Hepatic stellate cell (primary cell): ENCODE measurements around the gene GALNT10.

ENCODE experiments used
- DNase-seq: peaks from one replicate; pipeline ENCODE4 v3.0.0; 2011; ENCODE audit warnings: low spot score

Gene GALNT10

DNA sequence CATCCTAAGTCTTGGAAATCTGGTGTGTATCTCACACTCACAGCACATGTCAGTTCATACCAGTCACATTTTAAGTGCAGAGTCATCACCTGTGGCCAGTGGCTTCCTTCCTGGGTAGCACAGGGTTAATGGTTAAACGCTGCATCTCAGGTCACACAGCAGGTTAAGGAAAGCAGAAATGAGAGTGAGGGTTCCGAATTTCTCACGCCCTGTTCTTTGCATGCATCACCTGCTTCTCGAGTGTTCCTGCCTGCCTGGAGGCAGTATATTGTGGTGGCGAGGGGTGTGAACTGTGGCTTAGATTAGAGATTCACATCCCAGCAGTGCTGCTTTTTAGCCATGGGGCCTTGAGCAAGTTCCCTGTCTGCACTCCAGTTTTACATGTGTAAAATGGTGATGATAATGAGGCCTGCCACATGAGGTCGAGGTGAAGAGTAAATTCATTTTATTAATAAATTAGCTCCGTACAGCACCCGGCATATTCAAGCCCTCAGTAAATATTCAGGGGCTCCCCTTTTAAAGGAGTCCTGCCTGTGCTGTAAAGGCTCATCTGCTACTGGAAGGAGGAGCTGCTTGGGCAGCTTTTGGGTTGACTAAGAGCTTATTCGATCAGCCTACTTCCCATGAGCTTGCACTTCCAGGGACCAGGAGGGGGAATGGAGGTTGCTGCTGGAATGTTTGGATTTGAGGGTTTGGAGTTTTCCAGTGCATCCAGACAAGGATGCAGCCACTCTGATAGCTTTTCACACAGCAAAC is 194.1 kb downstream of the GALNT10 start:
- DNase-seq: no peak

DNA sequence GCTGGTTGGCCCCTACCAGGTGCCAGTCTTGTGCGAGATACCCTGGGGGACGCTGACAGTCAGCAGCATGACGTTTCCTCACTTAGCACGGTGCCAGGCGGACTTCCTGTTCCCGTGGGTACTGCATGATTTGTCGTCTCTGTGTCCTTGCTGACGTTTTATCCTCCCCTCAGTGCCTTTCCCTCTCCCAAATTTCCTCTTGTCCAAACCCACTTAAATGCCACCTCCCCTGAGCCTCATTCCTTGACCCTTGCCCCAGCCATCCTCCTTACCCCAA is 194.6 kb downstream of the GALNT10 start:
- DNase-seq: no peak

DNA sequence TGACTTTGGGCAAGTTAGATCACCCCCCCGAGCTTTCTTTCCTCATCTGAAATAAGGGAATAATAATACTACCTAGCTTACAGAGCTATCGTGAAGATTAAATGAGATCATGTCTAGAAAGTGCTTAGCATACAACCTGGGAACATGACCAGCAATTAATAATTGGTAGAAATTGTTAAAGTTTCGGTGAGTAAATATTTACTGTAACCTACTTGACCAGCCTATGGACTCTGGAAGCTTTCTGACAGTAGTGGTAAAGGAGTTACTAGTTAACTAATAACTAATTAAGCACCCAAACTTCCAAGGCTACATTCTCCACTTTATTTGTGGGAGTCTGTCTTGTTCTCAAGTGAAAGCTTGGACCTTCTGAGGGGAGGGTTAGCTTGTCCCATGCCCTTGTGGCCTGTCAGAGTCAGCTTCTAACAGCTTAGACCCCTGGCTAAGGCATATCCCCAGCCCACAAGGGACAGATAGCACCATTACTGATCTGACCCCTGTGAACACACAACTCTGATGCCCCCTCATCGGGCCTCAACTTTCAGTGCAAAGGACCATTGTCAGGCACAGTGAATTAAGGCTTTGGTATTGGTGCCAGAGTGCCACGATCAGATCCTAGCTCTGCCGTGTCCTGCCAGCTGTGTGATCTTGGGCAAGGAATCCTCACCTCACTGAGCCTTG is 196.6 kb downstream of the GALNT10 start:
- DNase-seq: no peak

DNA sequence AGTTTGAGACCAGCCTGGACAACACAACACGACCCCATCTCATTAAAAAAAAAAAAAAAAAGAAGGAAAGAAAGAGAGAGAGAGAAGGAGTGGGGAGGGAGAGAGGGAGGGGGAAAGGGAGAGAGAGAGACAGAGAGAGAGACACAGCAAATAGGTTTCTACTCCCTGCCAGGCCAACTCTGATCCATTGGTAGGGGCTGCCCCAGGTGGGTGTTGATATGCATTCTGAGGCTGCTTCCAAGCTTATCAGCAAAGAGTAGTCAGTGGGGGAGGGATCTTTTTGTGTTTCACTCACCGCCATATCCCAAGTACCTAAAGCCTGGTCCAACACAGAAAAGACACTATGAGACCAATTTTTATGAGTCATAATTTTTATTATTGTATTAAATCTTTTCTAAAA is 198.3 kb downstream of the GALNT10 start:
- DNase-seq: no peak

DNA sequence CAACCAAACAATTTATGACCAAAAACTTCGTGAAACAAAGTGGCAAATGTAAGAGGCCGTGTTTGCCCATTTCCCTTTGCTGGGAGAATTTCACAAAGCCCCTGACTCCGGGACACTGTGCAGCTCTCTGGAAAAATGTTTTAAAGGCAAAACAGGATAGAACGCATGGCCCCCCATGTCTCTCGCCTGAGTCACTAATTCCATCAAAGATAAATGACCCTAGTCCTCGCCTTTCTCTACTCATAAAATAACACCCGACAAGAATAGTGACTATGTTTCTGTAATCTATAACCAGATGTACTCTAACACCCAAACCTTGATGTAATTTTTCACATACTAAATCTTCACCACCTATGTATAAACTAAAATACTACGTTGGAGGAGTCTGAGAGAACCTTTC is 199.6 kb downstream of the GALNT10 start:
- peak; percentile 28 for DNase-seq

DNA sequence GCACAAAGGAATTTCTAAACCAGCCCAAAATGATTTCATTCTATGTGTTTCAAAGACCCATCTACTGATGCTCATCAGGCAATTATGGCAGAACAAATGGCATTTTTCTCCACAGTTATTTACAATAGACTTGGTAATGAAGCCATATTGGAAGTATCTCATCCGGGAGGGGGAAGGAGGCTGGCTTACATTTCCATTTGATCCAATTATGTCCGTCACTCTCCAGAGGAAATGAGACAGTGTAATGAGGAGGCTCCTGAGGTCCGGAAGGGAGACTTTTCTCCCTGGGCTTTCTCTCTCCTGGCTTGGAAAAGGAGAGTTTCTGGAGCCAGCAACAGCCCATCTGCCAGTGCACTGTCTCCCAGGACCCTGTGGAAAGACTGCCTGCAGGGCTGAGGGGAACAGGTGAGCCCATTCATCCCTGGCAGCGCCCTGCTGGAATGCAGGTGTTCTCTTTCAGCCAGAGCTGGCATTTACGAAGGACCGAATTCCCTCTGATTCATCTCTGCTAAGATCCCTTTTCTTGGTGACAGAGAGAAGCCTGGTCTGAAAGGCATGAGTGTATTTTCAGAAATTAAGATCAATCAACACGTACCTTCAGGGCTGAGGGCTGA is 200.3 kb downstream of the GALNT10 start:
- DNase-seq: no peak

DNA sequence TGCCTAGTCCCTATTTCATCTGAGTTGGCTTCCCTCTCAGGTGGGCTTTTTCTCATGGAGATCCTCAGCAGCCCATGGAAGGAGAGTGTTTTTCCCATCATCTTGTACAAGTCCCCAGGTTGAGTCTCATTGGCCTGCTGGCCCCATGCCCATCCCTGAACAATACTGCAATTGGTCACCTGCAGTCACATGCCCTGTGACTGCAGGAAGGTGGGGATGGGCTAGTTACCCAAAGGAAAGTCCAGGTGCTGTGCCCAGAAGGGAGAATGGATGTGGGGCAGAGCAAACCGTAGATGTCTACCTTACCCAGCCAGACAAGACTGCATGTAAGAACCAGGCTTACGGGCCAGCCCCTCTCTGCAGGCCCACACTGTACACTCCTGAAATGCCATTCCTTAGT is 201.3 kb downstream of the GALNT10 start:
- DNase-seq: no peak

DNA sequence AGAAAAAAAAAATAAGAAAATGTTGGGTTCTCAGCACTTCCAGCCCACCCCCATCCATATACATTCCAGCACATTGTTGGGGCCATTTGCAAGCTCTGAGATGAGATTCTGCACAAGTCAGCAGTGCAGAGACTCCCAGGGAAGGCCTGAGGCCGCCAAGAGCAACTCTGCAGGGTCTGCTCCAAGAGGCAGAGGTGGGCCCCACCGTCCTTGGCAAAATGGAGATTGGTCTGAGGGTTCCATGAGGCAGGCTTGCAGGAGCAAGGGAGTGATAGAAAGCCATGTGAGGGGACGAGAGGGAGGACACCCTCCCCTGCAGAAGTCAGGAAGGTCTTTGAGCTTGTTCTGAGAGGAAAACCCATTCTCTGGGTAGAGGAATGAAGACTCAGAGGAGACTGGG is 203.3 kb downstream of the GALNT10 start:
- DNase-seq: no peak

DNA sequence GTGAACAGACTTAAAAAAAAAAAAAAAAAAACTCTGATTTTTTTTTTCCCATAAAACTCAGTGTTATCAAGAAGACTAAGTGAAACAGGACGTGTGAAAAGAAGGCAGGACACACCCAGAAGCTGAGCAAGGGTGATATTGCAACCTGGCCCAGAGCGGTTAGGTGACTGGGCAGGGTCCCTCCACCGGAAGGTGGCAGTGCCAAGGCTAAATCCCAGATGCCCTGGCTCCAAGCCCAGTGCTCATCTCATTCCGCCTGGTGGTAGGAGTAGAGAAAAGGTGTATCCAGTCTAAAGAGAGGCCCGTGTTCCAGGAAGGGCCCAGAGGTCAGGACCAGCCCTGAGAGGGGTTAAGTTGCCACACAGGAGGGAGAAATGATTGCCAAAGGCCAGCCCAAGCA is 203.8 kb downstream of the GALNT10 start:
- no peak for DNase-seq

DNA sequence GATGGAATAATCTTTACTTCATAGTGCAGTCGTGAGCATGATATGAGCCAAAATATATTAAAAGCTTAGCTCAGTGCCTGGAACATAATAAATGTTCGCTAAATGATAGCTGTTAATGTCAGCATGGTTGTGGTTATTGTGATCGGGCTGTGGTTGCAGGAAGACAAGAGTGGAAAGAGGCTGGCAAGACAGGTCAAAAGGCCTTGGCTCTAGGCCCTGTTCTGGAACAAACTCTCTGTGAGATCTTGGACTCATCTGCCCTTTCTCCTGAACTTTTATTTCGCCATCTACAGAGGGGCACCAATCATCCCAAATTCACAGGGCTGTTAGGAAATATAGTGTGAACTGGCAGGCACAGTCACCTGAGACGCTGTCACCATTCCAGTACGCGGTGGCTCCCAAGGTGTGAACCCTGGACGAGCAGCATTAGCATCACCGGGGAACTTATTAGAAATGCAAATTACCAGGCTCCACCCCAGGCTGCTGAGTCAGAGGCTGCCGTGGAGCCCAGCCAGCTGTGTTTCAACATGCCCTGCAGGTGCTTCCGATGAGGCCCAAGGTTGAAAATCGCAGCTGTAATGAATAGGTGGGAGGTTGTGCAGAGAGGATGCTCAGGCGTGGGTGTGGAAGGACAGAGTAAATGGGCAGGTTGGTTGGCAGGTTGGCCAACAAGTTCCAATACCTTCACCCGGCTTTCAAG is 205.0 kb downstream of the GALNT10 start:
- no peak for DNase-seq

DNA sequence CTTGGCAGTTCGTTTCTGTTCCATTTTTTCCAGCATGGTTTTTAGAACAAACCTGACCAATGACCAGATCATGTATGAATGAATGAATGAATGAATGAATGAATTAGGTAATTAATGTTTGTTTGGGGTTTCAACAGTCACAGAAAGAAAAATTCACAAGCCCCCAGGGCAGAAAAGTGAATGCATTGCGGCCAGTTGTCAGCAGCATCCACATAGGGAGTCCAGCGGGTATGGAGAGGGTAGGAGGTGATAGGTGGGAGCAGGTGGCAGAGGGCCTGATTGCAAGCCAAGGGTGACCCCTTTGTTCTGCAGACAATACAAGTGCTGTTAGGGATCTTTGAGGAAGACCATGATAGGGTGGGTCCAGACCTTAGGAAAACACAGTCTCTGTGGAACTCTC is 205.6 kb downstream of the GALNT10 start:
- no peak for DNase-seq

DNA sequence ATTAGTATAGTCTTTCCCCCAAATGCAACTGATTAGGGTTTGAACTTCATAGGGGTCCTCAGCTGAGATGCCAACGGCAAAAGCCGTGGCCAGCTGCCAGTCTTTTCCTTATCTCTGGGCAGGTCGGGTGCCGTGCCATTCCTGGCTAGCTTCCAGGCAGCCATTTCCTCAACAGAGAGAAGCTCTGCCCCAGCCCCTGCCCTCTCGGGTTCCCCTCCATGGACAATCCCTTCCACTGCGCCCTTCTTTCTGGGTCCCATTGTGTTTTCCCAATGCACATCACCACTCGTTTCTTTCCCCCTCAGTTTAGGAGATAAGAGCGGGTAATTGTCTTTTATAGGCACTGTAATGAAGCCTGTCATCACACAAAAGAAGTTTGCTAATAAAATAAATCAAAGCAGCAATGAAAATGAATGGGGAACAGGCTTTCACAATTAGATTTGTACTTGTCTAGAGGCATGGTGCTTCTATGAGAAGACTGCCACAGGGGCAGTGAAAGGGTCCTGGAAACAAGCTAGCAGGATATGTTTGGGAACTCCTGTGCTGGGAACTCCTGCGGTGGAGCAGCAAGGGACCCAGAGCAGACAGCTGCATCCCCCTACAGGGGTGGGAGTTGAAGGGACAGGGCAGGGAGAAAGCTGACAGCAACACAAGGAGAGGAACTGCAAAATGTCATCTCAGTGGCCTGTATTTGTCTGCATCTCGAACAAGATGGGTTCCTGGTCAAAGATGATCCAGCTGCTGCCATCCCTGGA is 207.3 kb downstream of the GALNT10 start:
- DNase-seq: no peak

DNA sequence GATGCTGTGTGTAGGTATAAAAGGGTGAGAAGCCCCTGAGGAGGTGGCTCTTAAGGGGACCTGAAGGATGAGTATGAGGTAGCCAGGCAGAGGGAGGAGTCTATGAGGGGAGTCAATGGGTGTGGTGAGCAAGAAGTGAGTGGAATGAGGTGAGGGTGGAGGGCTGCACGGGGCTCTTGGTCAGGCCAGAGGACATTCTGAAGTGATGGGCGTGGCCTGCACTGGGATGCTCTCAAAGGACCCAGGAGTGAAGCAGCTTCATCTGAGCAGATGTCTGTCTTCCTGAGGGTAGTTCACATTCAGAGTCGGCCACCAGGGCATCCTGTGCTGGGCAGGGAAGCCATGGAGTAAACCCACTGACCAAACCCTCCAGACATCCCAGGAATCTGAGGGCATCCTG is 210.1 kb downstream of the GALNT10 start:
- no peak for DNase-seq

DNA sequence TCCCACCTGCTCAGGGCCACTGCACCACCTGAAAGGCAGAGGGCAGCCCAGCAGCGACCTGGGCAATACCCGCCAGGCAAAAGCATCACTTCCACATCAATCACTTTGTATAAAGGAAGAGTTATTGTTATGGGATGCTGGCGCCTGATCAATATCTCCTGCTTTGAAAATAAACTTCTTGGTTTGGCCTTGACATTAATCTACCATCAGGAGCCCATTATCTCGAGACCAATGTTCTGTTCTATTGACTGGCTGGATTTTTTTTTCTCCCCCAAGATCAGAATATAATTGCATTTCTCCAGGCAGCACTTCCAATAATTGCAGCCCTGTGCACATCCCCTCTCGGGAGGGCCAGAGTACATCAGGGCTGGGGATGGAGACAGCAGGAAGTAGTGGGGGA is 210.8 kb downstream of the GALNT10 start:
- DNase-seq: no peak

DNA sequence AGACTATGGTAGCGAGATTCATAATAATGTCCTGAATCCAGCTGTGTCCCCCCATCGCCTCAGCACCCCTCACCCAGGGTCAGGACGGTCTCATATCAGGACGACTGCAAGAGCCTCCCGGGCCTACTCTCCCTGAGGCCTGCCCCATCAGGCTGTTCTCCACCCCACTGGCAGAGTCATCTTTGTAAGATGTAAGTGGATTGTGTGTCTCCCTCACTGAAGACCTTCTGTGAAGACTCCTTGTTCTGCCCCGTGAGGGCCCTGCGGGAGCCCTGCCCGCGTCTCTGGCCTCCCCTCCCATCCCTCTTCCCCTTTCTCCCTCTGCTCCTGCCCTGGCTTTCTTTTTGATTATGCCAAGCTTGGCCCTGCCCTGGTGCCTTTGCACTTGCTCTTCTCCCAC is 211.4 kb downstream of the GALNT10 start:
- no peak for DNase-seq

DNA sequence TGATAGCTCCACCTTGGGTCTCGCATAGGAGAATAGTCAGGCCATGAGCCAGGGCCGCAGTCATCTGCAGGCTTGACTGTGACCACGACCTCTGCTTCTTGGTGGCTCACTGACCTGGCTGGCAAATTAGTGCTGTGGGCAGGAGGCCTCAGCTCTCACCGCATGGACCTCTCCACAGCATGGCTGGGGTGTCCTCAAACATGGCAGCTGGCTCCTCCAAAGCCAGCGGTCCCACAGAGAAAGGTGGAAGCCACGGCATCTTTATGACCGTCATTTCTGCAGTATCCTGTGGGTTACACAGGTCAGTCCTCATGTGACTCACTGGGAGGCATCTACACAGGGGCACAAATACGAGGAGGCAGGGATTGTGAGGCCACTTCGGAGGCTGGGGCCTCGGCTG is 212.1 kb downstream of the GALNT10 start:
- DNase-seq: no peak

DNA sequence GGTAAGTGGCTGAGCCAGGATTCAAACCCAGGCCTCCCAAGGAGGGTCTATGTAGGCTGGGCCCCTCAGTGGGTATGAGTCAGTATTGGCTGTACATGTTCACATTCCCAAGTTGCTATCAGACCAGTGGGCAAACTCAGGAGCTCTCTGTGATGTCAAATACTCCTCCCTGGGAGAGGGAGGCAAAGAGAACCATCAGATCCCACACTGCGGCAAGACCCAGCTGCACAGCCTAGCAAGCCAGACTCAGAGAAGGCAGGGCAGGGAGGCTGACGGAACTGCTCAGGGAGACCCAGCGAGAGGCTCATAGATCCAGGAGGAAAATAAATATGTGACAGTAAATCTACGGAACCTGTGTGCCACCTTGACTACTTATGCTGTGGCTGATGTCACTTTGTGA is 212.7 kb downstream of the GALNT10 start:
- DNase-seq: no peak

DNA sequence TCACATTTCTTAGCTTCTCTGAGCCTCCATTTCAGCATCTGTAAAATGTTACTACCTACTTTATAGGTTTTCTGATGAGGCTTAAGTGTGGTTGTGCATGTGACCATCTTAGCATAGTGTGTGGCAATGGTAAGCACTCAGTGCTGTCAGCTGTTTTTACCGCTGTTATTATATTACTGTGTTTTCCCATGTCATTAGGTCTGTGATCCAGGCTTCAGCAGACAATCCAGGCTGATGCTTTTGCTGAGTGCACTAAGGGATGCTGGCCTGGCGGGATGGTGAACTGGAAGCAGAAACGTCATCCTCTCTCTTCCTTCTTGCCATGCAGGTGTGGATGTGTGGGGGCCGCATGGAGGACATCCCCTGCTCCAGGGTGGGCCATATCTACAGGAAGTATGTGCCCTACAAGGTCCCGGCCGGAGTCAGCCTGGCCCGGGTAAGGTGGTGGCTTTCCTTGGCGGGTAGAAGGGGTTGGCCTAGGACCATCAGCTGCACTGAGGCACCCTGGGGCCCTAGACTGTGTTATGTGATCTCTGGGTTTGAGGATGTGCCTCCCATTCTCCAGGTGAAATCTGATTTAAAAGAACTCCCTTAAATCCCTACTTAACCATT is 213.3 kb downstream of the GALNT10 start:
- no peak for DNase-seq

DNA sequence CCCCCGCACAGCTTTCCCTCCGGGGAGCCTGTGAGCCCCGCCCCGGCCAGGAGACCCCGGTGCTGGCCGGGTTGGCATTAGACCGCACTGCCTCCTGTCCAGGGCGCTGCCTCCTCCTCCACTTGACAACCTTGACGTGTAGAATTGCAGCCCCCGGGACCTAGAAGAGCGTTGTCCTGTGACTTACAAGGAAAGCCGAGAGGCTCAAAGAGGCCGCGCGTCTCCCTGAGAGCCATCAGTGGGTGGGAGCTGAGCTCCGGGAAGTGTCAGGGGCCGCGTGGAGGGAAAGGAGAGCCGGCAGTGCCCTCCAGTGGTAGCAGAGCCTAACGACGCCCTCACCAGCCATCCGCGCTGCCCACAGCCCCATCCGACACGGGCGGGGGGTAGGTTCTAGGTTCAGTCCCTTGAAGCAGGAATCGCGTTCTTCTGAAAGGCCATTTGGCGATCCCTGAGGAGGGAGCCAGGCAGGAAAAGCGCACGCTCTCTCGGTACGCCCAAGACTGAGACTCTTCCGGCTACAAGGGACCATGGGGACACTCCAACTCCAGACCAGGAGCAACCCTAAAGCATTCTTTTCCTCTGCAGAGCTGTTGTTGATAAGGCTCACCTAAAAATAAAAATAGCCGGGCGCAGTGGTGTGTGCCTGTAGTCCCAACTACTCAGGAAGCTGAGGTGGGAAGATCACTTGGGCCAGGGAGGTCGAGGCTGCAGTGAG is 214.7 kb downstream of the GALNT10 start:
- DNase-seq: peak; percentile 92

DNA sequence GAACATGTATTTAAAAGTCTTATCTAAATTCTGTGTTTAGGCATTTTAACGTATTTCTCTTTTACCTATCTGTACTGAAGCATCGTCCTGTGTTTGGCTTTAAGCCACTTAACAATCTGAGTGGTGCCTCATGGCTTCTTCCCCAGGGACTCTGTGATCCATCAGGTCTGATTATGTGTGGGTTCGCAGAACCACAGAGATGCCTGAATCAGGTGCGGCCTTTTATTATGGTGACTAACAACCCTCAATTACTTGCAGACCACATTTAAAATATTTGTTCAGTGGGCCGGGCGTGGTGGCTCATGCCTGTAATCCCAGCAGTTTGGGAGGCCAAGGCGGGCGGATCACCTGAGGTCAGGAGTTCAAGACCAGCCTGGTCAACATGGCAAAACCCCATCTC is 215.7 kb downstream of the GALNT10 start:
- DNase-seq: no peak

DNA sequence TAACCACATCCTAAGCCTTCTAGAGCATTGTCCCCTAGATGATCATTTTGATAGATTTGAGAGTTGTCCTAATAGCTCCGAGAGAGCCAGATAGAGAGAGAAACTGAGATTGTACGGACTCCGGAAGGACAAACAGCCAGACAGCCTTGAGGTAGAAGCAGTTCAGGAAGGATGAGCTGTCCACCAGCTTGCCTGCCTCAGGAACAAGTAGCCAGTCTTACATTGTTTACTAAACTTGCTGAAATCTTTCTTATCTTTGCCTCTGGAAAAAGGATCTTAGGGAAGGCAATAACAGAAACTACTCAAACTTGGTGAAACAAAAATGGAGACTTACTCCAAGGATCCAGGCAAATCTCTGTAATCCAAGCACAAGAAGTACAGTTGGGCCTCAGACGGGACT is 216.3 kb downstream of the GALNT10 start:
- DNase-seq: no peak
